HG02610 (cell line): ENCODE data around the gene ELMO3.

Experiments
- ATAC-seq: cut with Tn5 transposase; IDR thresholded peaks from one replicate; pipeline ENCODE4 v1.9.1; 2021; ENCODE audit warnings: mild to moderate bottlenecking, moderate library complexity; ENCODE audit not compliant: unreplicated experiment

Gene ELMO3

DNA sequence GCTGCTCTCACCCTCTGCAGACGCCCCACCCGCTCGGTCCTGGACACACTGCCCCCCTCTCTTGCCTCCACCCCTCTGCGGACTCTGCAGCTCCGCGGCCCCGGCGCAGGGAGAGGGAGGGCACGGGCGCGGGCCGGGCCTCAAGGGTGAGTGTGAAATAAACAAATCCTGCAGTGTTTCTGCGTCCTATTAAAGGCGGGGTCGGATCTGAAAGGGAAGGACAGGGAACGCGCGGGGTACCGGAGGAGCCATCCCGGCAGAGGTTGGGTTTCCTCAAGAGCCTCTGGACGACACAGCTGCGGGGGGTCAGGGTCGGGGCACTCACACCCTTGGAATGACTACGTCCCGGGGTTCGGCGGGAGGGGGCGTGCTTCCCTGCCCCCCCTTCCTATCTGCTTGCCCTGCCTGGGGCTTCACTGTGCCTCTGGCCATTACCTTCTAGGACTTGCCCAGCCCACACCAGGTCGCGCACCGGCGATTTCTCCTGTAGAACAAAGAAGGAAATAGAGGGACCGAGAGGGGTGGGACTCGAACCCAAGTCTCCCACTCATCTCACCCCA is 34.9 kb upstream of the ELMO3 start:
- ATAC-seq = no peak

DNA sequence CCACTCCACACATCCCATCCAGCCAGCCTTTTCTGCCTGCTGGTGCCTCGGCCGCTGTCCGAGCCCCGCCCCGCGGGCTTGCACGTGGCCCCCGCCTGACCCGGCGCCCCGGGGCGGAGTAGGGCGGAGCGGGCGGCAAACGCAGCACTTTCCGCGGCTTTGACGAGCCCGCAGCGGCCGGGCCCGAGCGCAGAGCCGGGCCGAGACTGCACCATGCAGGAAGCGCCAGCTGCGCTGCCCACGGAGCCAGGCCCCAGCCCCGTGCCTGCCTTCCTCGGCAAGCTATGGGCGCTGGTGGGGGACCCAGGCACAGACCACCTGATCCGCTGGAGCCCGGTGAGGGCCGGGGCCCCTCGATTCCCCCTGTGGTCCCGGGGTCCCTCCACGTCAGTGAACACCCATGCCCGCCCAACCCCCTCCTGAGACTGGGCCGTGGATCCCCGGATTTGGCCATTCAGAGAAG is 34.3 kb upstream of the ELMO3 start, which contains the start of gene HSF4:
Gene HSF4, plus strand, starts transcription at position 147 of the 463 bp plus-strand sequence. Its CDS starts 67 bp downstream, at position 214.
- ATAC-seq = no peak

DNA sequence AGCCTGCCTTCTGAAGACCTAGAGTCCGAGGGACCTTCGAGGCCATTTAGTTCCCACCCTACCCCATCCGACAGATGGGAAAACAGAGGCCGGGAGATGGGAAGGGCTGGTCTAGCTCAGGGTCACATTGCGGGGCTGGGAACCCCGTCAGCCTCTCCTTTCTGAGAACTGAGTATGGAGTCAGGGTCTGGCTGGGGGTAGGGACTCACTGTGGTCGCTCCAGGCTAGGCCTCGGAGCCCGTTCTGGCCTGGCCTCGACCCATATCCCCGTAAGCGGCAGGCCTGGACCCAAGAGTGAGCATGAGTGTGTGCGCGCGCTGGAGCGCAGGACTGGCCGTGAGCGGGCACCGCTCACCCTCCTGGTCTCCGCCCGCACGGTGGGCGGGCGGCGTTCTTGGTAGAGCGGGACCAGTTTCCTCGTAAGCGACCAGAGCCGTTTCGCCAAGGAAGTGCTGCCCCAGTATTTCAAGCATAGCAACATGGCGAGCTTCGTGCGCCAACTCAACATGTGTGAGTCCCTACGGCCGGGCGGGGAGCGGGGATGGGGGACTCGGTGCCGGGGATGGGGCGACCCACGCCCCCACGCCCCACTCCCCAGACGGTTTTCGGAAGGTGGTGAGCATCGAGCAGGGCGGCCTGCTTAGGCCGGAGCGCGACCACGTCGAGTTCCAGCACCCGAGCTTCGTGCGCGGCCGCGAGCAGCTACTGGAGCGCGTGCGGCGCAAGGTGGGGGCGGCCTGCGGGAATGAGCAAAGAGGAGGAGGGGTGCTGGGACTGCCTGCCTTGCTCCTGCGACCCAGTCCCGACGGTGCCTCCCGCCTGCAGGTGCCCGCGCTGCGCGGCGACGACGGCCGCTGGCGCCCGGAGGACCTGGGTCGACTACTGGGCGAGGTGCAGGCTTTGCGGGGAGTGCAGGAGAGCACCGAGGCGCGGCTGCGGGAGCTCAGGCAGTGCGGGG is 33.5 kb upstream of the ELMO3 start:
- no peak for ATAC-seq

DNA sequence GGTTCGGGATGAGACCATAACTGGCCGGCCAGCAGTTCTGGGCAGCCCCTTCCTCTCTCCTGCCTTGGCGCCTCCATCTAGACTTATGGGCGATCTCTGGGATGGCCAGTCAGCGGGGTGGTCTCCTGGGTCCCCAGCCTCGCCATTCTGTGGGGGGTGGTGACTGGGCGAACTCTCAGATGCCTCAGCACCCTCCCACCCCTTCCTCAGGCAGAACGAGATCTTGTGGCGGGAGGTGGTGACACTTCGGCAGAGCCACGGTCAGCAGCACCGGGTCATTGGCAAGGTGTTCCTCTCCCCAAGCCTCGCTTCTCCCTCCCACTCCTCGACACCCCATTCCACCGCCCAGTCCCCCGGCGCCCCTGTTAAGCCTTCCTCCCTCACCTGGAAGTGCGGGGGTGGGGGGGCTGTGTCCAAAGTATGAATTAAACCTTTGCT is 32.8 kb upstream of the ELMO3 start:
- ATAC-seq = no peak

DNA sequence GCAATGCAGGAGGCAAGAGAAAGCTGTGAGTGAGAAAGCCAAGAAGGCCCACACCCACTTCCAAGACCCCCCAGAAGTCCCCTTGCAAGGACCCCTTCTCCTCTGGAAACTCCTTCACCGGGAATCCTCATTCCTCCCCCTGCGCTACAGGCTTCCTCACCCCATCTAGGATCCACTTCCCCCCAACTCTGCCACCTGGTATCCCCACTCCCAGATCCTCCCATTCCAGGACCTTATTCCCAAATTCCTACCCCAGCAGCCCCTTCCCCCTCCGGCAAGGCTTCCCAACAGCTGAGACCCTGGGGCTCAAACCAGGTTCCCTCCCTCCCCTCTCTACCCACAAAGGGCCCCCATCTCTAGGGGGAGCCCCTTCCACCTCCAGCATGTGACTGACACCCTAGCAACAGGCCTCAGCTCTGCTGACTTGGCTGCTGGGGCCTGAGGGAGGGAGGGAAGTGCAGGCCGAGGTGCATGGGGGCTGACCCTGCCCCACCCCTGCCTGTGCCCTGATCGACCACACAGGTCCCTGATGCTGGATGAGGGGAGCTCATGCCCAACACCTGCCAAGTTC is 32.2 kb upstream of the ELMO3 start:
- no peak for ATAC-seq

DNA sequence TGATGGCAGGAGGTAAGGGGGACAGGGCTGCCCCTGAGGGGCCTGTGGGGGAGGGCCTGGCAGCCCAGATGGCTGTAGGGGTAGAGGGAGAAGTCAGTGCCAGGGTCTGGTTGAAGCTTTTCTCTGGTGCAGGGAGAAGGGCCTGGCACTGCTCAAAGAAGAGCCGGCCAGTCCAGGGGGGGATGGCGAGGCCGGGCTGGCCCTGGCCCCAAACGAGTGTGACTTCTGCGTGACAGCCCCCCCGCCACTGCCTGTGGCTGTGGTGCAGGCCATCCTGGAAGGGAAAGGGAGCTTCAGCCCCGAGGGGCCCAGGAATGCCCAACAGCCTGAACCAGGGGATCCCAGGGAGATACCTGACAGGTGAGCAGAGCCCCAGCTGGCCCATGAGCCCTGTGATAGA is 31.3 kb upstream of the ELMO3 start:
- no peak for ATAC-seq

DNA sequence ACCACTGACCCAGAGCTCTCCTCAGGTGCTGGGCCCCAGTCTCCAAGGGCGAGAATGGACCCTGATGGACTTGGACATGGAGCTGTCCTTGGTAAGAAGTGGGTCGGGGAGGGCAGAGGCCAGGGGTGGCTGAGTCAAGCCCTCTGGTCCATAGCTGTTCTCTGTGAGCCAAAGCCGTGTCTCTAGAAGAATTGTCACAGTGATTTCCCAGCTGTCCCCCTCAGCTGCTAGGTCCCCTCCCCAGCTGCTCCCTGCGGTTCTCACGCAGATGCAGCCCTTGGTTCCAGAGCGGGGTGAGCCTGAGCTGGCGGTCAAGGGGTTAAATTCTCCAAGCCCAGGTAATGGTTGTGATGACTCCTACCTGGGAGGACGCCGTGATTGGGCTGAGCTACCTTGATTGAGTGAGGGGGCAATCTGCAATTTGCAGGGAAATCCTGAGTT is 29.9 kb upstream of the ELMO3 start:
- ATAC-seq = no peak

DNA sequence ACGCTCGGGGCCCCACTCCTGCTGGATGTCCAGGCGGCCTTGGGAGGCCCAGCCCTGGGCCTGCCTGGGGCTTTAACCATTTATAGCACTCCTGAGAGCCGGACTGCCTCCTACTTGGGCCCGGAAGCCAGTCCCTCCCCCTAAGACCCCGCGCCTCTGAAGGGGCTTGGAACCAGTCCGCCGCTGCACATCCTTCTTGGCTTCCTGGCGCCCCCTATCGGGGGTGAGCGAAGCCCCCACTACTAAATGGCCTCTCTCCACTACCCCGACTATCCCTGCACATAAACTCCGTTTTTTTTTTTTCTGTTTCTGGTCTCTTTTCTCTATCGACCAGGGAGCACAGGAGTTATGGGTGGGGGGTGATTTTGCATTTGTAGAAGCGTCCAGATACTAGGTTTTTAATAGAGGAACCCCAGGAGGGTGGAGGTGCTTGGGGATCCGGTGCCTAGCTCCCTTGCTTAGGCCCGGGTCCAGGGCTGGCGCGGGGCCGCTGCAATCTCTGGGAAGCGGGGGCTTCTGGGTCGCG is 29.2 kb upstream of the ELMO3 start:
- no peak for ATAC-seq

DNA sequence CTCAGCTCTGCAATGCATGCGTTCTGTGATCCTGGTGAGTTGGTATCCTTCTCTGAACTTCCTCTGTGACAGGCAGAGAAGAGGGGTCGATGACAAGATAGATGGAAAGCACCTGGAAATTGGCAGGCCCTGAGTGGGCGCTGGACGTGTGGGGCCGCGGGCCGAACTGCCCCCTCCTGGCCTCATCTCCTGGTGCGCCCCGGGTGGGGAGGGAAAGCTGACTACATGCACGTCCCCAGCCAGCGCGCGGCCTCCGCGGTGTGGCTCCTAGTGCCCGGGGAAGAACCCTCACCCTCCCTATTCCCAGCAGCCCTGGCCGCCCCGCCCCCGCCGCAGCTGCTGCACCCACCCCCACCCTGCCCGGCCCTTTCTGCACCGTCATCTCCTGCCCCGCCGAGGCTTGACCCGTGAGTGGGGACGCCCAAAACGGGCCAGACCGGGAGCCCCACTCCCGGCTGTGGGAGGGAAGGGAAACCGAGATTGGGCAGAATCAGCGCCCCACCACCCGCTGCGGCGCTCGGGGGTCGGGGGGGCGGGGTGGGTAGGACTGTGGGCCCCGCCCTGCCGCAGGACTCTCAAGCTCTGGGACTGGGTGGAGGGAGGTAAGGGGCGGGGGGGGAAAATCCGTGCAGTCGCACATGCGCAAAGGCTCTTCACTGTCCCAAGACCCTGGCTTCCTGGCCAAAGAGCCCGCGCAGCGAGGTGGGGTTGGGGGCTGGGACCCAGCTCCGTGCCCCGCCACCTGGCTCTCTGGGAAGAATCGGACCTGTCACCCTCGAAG is 28.6 kb upstream of the ELMO3 start, which contains the start of gene NOL3:
Gene NOL3, plus strand, starts transcription at position 371 of the 781 bp plus-strand sequence.
- peak; percentile 37 for ATAC-seq

DNA sequence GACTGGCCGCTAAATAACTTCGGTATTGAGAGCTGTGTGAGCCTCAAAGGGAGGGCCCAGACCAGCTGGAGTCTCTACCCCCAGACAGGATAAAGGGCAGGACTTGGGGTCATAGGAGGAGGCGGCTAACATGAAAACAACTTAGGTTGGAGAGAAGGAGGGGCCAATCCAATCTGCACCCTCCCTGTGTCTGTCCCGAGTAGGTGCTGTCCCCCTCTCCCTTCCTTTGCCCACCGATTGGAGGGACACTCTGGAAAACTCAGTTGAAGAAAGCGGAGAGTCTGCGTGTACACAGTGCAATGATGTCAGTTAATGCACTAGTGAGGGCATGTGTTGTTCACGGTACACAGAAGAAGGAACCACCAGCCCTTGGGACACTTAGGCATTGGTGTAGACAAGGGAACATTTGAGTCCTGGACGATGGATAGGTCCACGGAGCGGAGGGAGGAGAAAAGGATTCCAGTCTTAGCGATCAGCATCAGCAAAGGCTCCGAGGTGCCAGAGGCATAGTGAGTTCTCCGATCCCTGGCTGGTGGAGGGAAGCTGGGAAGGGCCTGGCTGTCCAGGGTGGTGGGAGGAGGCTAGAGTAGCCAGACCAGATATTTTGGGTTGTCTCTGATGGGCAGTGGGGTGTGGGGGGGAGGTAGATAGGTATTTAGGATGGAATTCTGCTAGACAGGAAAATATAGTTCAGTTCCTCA is 27.8 kb upstream of the ELMO3 start:
- ATAC-seq = no peak

DNA sequence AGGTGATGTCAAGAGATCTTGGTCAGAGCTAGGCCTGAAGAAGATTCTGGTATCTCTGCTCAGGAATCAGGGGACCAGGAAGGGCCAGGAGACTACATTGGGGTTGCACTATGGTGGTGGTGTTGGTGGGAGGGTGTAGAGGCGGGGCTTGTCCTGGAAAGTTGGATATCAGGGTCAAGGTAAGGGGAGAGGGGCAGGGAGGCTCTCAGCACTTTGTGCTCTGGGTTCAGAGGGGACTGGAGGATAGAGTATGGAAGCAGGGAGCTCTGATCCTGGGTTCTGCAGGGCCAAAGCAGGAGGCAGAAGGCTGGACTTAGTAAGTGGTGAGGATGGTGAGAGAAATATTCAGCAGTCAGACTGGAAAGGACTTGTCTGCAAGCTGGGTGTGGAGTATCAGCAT is 25.6 kb upstream of the ELMO3 start:
- ATAC-seq = no peak

DNA sequence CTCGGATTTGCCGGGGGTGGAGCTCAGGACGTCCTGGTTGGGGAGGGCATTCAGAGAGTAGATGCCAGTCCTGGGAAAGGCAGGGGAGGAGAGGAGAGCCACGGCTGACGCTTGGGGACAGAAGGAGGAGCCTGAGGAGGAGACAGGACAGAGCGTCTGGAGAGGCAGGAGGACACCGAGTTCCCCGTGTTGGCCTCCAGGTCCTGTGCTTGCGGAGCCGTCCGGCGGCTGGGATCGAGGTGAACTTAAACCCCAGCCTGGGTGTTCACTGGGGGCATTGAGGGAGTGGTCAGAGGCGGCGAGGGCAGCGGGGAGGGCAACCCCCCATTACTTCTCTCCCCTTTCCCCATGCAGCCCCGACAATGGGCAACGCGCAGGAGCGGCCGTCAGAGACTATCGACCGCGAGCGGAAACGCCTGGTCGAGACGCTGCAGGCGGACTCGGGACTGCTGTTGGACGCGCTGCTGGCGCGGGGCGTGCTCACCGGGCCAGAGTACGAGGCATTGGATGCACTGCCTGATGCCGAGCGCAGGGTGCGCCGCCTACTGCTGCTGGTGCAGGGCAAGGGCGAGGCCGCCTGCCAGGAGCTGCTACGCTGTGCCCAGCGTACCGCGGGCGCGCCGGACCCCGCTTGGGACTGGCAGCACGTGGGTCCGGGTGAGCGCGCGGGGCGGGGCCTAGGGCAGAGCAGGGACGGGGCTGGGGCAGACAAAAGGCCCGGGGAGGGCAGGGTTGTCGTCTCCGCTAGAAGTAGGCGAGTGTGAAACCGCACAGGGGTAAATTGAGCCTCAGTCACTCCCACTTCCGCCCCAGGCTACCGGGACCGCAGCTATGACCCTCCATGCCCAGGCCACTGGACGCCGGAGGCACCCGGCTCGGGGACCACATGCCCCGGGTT is 24.9 kb upstream of the ELMO3 start:
- peak; percentile 27 for ATAC-seq

DNA sequence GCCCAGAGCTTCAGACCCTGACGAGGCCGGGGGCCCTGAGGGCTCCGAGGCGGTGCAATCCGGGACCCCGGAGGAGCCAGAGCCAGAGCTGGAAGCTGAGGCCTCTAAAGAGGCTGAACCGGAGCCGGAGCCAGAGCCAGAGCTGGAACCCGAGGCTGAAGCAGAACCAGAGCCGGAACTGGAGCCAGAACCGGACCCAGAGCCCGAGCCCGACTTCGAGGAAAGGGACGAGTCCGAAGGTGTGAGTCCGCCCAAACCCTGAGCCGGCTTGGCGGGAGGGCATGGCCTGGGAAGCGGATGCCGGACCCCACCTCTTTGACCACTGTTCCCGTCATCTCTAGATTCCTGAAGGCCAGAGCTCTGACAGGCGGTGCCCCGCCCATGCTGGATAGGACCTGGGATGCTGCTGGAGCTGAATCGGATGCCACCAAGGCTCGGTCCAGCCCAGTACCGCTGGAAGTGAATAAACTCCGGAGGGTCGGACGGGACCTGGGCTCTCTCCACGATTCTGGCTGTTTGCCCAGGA is 24.2 kb upstream of the ELMO3 start:
- no peak for ATAC-seq

DNA sequence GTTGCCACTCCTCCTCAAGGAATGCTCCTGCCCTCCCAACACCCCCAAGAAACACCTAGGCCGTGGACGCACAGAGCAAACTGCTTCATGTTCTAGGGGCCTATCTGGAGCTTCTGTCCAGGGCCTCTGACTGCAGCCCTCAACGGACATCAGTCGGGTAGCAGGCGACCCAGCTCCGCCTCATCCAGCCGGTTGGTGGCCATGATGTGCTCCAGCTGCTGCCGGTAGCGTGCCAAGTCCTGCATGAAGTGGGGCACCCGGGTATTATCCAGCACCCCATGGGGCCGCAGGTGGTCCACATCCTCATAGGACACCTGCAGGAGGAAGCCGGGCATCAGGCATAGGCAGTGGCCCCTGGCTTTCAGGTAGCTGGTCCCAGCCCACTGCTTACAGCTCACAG is 22.3 kb upstream of the ELMO3 start:
- no peak for ATAC-seq

DNA sequence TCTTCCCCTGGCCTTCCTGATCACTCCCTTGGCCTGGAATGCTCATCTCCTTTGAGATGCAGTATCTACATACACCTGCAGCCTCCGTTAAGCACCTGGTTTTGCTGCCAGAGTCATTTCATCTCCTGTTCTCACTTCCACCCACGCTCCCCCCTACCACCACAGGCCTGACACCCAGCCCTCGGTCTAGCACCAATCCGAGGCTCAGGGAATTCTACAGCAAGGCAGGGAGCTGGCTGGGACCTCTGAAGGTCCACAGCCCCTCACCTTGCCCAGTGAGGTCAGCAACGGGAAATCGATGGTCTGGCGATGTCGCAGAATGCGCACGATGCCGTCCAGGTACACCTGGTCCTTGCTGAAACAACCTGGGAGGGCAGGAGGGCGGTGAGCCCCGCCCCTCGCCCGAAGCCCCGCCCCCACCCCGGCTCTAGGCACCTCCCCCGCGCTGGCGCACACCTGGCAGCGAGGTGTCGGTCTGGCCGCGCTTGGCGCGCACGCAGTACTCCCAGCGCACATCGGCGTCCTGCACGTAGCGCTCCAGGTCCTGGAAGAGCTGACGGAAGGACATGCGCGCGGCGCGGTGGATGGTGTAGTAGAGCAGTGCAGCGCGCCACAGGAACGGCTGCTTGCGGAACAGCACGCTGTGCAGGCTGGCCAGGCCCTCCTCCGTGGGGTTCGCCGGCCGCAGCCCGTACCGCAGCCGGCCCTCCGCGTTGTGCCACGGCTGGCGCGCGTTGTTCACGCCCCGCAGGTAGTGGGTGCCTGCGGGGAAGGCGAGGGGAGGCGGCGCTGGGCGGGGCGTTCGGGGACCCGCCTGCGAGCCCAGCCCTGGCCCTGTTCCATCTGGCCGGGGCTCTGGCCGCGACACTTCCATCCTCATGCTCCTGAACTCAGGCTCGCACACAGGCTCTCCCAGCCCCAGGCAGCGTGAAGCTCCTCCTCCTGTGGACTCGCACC is 20.9 kb upstream of the ELMO3 start:
- ATAC-seq = no peak

DNA sequence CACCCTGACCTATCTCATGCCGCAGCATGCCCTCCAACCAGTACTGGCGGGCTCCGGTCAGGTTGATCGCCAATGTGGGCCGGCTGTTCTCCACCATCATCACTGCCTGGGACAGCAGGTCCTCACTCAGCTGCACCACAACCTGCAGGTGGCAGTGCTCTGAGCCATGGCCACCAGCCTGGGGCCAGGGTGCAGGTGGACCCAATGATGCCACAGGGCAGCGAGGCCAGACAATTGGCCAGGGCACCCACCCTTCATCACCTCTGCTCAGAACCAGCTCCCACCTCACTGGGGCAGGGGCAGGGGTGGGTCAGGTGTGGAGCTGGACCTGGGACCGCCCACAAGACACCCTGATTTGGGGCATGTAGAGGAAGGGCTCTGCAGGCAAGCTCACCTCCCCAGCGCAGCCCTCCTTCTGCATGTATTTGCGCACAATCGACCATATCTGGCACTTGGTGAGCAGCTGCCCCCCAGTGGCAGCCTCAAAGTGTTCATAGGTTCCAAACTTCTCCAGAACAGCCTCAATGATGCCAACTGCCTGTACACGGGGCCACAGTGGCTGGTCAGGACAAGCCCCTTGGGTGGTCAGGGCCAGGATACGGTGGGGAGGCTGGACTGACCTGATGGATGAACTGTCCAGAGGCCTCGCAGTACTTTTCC is 19.4 kb upstream of the ELMO3 start:
- ATAC-seq = no peak

DNA sequence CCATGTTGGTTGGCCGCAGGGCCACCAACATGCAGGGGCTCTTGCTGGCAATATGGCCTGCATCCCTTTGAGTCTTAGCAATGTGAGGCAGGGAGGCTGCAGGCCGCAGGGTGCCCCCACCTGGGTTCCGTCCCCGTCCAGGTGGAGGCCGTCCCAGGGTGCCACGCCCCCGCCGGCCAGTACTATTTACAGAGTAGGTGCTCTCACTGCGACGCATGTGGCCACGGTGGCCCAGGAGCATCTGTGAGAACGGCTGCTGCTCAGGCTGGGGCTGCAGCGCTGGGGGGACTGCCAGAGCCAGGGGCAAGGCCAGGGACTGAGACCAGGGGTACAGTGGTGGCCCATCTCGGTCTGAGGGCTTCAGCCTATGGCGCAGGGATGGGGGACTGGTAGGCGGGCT is 18.8 kb upstream of the ELMO3 start:
- no peak for ATAC-seq
